K562 (cell line): ENCODE measurements around the gene SLAIN2. TPM values are rescaled to one million over a fixed set of nuclear protein-coding genes. Genes with fewer than 3 reads are reported as not detected.

Experiments
- ATAC-seq: fragments of 200-7000 bp; cut with Tn5 transposase; 3 replicates; pipeline ENCODE4 v1.9.1; 2020; ENCODE audit warnings: moderate library complexity
- BruUV-seq: library from RNA; stranded (reverse); fragments of 400-500 nt; replicated peaks from 2 replicates; lab custom pipeline; 2021; lab: Mats Ljungman, UMichigan
- CTCF ChIA-PET: fragments of 300-600 bp; formaldehyde crosslinking; extraction: SDS; loops from one replicate; lab custom pipeline; 2021; ENCODE audit warnings: low intra/inter-chr PET ratio; lab: Yijun Ruan, JAX
- POLR2A ChIA-PET: fragments of 300-600, 350-650 bp; sonication (Branson Sonifier 250); formaldehyde crosslinking; extraction: SDS; loops from one replicate; lab custom pipeline; 2021; ENCODE audit warnings: antibody characterized with exemption, inconsistent platforms; lab: Yijun Ruan, JAX
- DNase-seq, 4 experiments: peaks; one replicate each; pipeline versions ENCODE4 v3.0.0 to v3.0.0-alpha.2; 2011 to 2018; ENCODE audit warnings: low spot score in 3 of 4, mixed read lengths in 3 of 4; ENCODE audit errors: extremely low read depth in 1 of 4
- FAIRE-seq: peaks from 2 replicates; lab custom pipeline; 2011; peaks lifted over from hg19 to GRCh38; lab: Jason Lieb, UNC
- H2AFZ ChIP-seq: 2 replicates; pipeline ENCODE4 v1.6.0; 2011; ENCODE audit warnings: low read depth, low read length, control low read depth, inconsistent platforms
- H3K27ac ChIP-seq: fragments of 200-600 bp; 3 replicates; pipeline ENCODE4 v1.8.0; 2011; ENCODE audit warnings: low read depth, mild to moderate bottlenecking, control low read depth, inconsistent platforms, low read length, moderate library complexity, mixed read lengths; ENCODE audit errors: extremely low read depth
- H3K27me3 ChIP-seq, 2 experiments: fragments of 300-600 bp in 1 of 2; 2 replicates in 1 of 2; 3 replicates in 1 of 2; pipeline versions ENCODE4 v1.6.0 to v1.8.0; 2011; ENCODE audit warnings: inconsistent platforms in 2 of 2, low read length in 2 of 2, mild to moderate bottlenecking in 1 of 2, mixed read lengths in 1 of 2, moderate library complexity in 1 of 2; ENCODE audit not compliant: control insufficient read depth in 2 of 2, insufficient read depth in 2 of 2
- H3K36me3 ChIP-seq: fragments of 300-600 bp; 3 replicates; pipeline ENCODE4 v1.8.0; 2011; ENCODE audit warnings: mild to moderate bottlenecking, low read length, inconsistent platforms; ENCODE audit not compliant: control insufficient read depth, insufficient read depth
- H3K4me1 ChIP-seq, 2 experiments: fragments of 200-600 bp in 1 of 2; replicated peaks in 1 of 2; 2 replicates in 1 of 2; 3 replicates in 1 of 2; pipeline versions ENCODE4 v1.5.1 to v1.8.0; 2011; ENCODE audit warnings: inconsistent platforms in 2 of 2, low read length in 2 of 2, mild to moderate bottlenecking in 1 of 2, mixed read lengths in 1 of 2, moderate library complexity in 1 of 2; ENCODE audit not compliant: control insufficient read depth in 2 of 2, insufficient read depth in 2 of 2
- H3K4me2 ChIP-seq: 2 replicates; pipeline ENCODE4 v1.6.1; 2011; ENCODE audit warnings: low read length, control low read depth, inconsistent platforms, mixed read lengths; ENCODE audit not compliant: insufficient read depth
- H3K4me3 ChIP-seq: fragments of 200-600 bp; sonication (generic), shearing (Covaris generic); 2 replicates; pipeline ENCODE4 v1.5.1; 2016; ENCODE audit warnings: control low read depth, inconsistent platforms
- H3K79me2 ChIP-seq: fragments of 200-600 bp; 3 replicates; pipeline ENCODE4 v1.8.0; 2011; ENCODE audit warnings: low read length, inconsistent platforms; ENCODE audit not compliant: control insufficient read depth, insufficient read depth
- H3K9ac ChIP-seq, 2 experiments: 2 replicates each; pipeline versions ENCODE4 v1.6.0 to v1.6.1; 2011; ENCODE audit warnings: low read depth in 2 of 2, low read length in 2 of 2, control low read depth in 1 of 2, inconsistent platforms in 1 of 2, mild to moderate bottlenecking in 1 of 2, mixed read lengths in 1 of 2; ENCODE audit not compliant: insufficient read depth in 1 of 2
- H3K9me1 ChIP-seq: one replicate; pipeline ENCODE4 v1.6.0; 2011; ENCODE audit warnings: inconsistent platforms, mild to moderate bottlenecking, low read length, moderate library complexity; ENCODE audit not compliant: control insufficient read depth, insufficient read depth
- H3K9me3 ChIP-seq: replicated peaks from 2 replicates; pipeline ENCODE4 v1.5.1; 2011; ENCODE audit warnings: low read depth, low read length, inconsistent platforms; ENCODE audit not compliant: control insufficient read depth, insufficient read depth
- H4K20me1 ChIP-seq: replicated peaks from 2 replicates; pipeline ENCODE4 v1.6.1; 2011; ENCODE audit warnings: low read length, inconsistent platforms, mixed read lengths; ENCODE audit not compliant: control insufficient read depth, insufficient read depth
- HCFC1 ChIP-seq: IDR thresholded peaks from 2 replicates; pipeline ENCODE4 v1.6.1; 2012; ENCODE audit warnings: low read depth, low read length, improper control_type of control experiment
- RBM22 ChIP-seq: fragments of 200-400 bp; formaldehyde crosslinking; IDR thresholded peaks from 2 replicates; pipeline ENCODE4 v1.6.1; 2018; ENCODE audit warnings: low read length, low read depth; ENCODE audit not compliant: poor library complexity, severe bottlenecking
- RUNX1 ChIP-seq: sonication (generic); IDR thresholded peaks from 2 replicates; pipeline ENCODE4 v1.6.1; 2016; ENCODE audit warnings: antibody characterized with exemption, low read depth
- SIN3A ChIP-seq, 2 experiments: fragments of 150-350 bp in 1 of 2; IDR thresholded peaks; 2 replicates each; pipeline ENCODE4 v1.6.1; 2011 to 2016; ENCODE audit warnings: borderline replicate concordance in 2 of 2, low read depth in 2 of 2, low read length in 2 of 2, mild to moderate bottlenecking in 2 of 2, moderate library complexity in 2 of 2; ENCODE audit not compliant: control insufficient read depth in 1 of 2
- ZC3H11A ChIP-seq: IDR thresholded peaks from 2 replicates; pipeline ENCODE4 v1.6.1; 2012; ENCODE audit warnings: low read depth, low read length, improper control_type of control experiment
- ZEB2 ChIP-seq: fragments of 450-650 bp; IDR thresholded peaks from 2 replicates; pipeline ENCODE4 v1.6.1; 2016
- ZNF79 ChIP-seq: fragments of 250-450 bp; sonication (Bioruptor Pico); IDR thresholded peaks from 2 replicates; pipeline ENCODE4 v1.4.0; 2020; ENCODE audit warnings: low read depth, mild to moderate bottlenecking, moderate library complexity
- in situ Hi-C: fragments of 300-500 bp; cut with MboI; formaldehyde crosslinking; loops from 4 replicates; pipeline ENCODE4 v1.15.0; 2018; ENCODE audit warnings: inconsistent platforms, mixed read lengths
- intact Hi-C: fragments of 100-400 bp; cut with micrococcal nuclease; formaldehyde crosslinking; loops from 2 replicates; pipeline ENCODE4 v1.14.2; 2022
- polyA plus RNA-seq, 8 experiments: library from polyadenylated mRNA; depleted of rRNA in 4 of 8; stranded (reverse) in 5 of 8; unstranded in 3 of 8; fragments of >200 nt; fragmentation: Nextera tagmentation in 2 of 8; fragmentation: Illumina TruSeq in 1 of 8; extraction: Ambion mirVana in 2 of 8; extraction: Trizol in 1 of 8; gene quantifications; 2 replicates each; pipeline versions ENCODE4 v1.2.1 to v1.2.3, GENCODE V29; 2011 to 2014; ENCODE audit warnings: inconsistent platforms in 1 of 8, missing spikeins in 1 of 8
- total RNA-seq, 7 experiments: library from RNA; depleted of rRNA in 6 of 7; stranded (reverse); fragments of >200 nt in 6 of 7; fragmentation: Illumina TruSeq in 2 of 7; extraction: Trizol in 2 of 7; gene quantifications; 2 replicates each; pipeline versions ENCODE4 v1.2.1 to v1.2.3, GENCODE V29; 2011 to 2021; ENCODE audit warnings: low replicate concordance in 1 of 7
- TF ChIP-seq, protein P1 (sequence below): fragments of 450-650 bp; IDR thresholded peaks from 2 replicates; pipeline ENCODE4 v1.7.0; 2016; ENCODE audit warnings: borderline replicate concordance
- TF ChIP-seq, protein P2 (sequence below): fragments of 450-650 bp; IDR thresholded peaks from 2 replicates; pipeline ENCODE4 v1.6.1; 2016; ENCODE audit warnings: low read depth, mild to moderate bottlenecking, moderate library complexity

SLAIN2 gene
- total and polyA plus RNA-seq, 9 of the 15 experiments (the other 6 are each of a cell fraction or from before 2014, with no cell fraction given): 3.5 to 116 (median 35.0) TPM

DNA sequence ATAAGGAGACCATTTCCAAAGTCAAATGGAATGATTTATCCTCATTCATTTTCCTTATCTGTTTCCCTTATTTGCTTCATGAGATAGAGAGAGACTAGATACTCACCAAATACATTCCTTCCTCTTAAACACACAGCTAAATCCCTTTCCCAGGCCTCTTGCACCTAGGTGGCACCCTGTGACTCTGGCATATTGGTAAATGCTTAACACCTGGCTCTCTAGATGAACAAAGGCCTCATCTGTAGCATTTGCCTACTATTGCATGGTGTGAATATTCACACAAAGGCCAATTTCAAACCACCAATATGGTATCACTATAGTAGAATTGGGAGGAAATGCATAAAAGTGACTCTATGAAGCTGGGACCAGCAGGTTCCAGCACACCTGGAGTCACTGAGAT lies 119.7 kb downstream of the SLAIN2 start:
- Histone ChIP-seq H3K79me2 (no peaks in the 10 kb centered on the region), H3K27ac (no peak overlapping the region), H2AFZ (no peak overlapping the region), H3K27me3 (no peaks in the 10 kb centered on the region), H3K4me2 (no peak overlapping the region), H3K9me1 (no peaks in the 10 kb centered on the region), H3K9me3 (no peaks in the 10 kb centered on the region), H3K36me3 (no peaks in the 10 kb centered on the region), H4K20me1 (no peaks in the 10 kb centered on the region)
- no peak for DNase-seq
- BruUV-seq: no TSS peak
- no peak for ATAC-seq
- CTCF ChIA-PET: no interaction called here
- intact Hi-C loops: no loop called here
- TF ChIP-seq ZNF79 (CRISPR knock-in tag): no peak
- no peak for TF ChIP-seq RBM22
- no peak for TF ChIP-seq SIN3A (IDR thresholded peaks at IDR 0.05; ENCODE audit: borderline replicate concordance in 2 of 2, control insufficient read depth in 1 of 2, low read depth in 2 of 2, low read length in 2 of 2)
- TF ChIP-seq, protein P1, sequence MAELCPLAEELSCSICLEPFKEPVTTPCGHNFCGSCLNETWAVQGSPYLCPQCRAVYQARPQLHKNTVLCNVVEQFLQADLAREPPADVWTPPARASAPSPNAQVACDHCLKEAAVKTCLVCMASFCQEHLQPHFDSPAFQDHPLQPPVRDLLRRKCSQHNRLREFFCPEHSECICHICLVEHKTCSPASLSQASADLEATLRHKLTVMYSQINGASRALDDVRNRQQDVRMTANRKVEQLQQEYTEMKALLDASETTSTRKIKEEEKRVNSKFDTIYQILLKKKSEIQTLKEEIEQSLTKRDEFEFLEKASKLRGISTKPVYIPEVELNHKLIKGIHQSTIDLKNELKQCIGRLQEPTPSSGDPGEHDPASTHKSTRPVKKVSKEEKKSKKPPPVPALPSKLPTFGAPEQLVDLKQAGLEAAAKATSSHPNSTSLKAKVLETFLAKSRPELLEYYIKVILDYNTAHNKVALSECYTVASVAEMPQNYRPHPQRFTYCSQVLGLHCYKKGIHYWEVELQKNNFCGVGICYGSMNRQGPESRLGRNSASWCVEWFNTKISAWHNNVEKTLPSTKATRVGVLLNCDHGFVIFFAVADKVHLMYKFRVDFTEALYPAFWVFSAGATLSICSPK: no peak
- no peak for TF ChIP-seq ZC3H11A
- no peak for TF ChIP-seq ZEB2
- TF ChIP-seq, protein P2, sequence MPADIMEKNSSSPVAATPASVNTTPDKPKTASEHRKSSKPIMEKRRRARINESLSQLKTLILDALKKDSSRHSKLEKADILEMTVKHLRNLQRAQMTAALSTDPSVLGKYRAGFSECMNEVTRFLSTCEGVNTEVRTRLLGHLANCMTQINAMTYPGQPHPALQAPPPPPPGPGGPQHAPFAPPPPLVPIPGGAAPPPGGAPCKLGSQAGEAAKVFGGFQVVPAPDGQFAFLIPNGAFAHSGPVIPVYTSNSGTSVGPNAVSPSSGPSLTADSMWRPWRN: no peak
- no peak for TF ChIP-seq HCFC1
- no peak for TF ChIP-seq RUNX1
- TF ChIP-seq, all 486 proteins: peak for 0
- no peaks in the 10 kb centered on the region for H3K4me1 ChIP-seq
- in situ Hi-C loops: no loop called here
- FAIRE-seq: no peak
- no peak overlapping the region for H3K9ac ChIP-seq
- POLR2A ChIA-PET: no interaction called here
- H3K4me3 ChIP-seq: no peak overlapping the region
